Measurements from ENCODE around the gene EAF2. TPM values are rescaled to one million over a fixed set of nuclear protein-coding genes. Genes with fewer than 3 reads are reported as not detected.
A peak's percentile ranks its signal among the peaks of the same experiment; 100 is the strongest.

EAF2 gene
- total and polyA plus RNA-seq, 2 donors (not counting 1 experiment from before 2014, with no cell fraction given), result 31.1 to 161 TPM

DNA sequence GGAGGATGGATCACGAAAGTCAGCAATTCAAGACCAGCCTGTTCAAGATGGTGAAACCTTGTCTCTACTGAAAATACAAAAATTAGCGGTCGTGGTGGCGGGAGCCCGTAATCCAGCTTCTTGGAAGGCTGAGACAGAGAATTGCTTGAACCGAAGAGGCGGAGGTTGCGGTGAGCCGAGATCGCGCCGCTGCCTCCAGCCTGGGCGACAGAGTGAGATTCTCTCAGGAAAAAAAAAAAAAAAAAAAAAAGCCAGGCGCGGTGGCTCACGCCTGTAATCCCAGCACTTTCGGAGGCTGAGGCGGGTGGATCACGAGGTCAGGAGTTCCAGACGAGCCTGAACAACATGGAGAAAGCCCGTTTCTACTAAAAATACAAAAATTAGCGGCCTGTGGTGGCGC is 5.0 kb downstream of the EAF2 start:
- Histone ChIP-seq H3K36me3 (replicated peaks in 1 of 2; ENCODE audit: control extremely low read depth in 1 of 2, control insufficient read depth in 1 of 2, extremely low read depth in 1 of 2, insufficient read depth in 2 of 2, low read length in 1 of 2) (peaks cover 5 to 22% of the 10 kb centered on the region in 2 experiments), H3K27ac (ENCODE audit: low read length in 2 of 2) (no peak overlapping the region), H3K9me3 (ENCODE audit: control extremely low read depth in 1 of 3, control insufficient read depth in 2 of 3, insufficient read depth in 1 of 3, low read length in 2 of 3) (peaks cover 0 to 4% (median 0%) of the 10 kb centered on the region in 3 donors), H3K4me1 (ENCODE audit: control insufficient read depth in 2 of 2, insufficient read depth in 2 of 2, low read length in 2 of 2) (peaks cover 6 to 32% of the 10 kb centered on the region in 2 donors), H4K20me1 (ENCODE audit: control insufficient read depth, insufficient read depth, low read length, poor library complexity, severe bottlenecking) (peaks cover 25% of the 10 kb centered on the region), H3K9ac (ENCODE audit: low read length) (no peak overlapping the region), H3K27me3 (replicated peaks in 1 of 4; ENCODE audit: control extremely low read depth in 1 of 4, control insufficient read depth in 3 of 4, insufficient read depth in 4 of 4, low read length in 3 of 4) (no peaks in the 10 kb centered on the region), H3K79me2 (ENCODE audit: control insufficient read depth, insufficient read depth, low read length) (peaks cover 100% of the 10 kb centered on the region), H3K4me2 (replicated peaks; ENCODE audit: low read depth, low read length, poor library complexity, severe bottlenecking) (no peak overlapping the region), H2AFZ (ENCODE audit: insufficient read depth, low read depth, low read length, poor library complexity, severe bottlenecking) (no peak overlapping the region), H3K4me3 (ENCODE audit: control extremely low read depth in 1 of 5, extremely low read depth in 1 of 5, insufficient read depth in 1 of 5, low read depth in 2 of 5, low read length in 4 of 5) (no peak overlapping the region)
- ChIA-PET CTCF (no interaction called here), POLR2A (no interaction called here)
- DNase-seq (no peak), ATAC-seq (ENCODE audit: low read depth) (no peak)
- no peak for TF ChIP-seq CTCF (IDR thresholded peaks at IDR 0.05)
- no peak for TF ChIP-seq EZH2 (IDR thresholded peaks at IDR 0.05; ENCODE audit: borderline replicate concordance, insufficient read depth, low read depth, low read length, poor library complexity, severe bottlenecking)
- WGBS (ENCODE audit: insufficient coverage), result 97% methylated on average over 9 of the region's 23 CpGs
- intact Hi-C loops (cut with micrococcal nuclease), result loop anchor here (5.0 kb wide), 2 partner anchors 48 to 1362 kb away; partner anchors contain the start of gene SEC22A
- no peaks in the 10 kb centered on the region for H3K27me3 Mint-ChIP-seq
- H3K4me3 Mint-ChIP-seq, result no peak overlapping the region
- H3K27ac Mint-ChIP-seq, result no peak overlapping the region
- peaks cover 46% of the 10 kb centered on the region for H3K4me1 Mint-ChIP-seq
- no peaks in the 10 kb centered on the region for H3K9me3 Mint-ChIP-seq (ENCODE audit: insufficient read depth)

- H3K27me3 Mint-ChIP-seq, result no peaks in the 10 kb centered on the region
- 100% methylated on average over 3 of the region's 7 CpGs for WGBS (ENCODE audit: insufficient coverage)
- no peak for DNase-seq
Observed at GRCh38 chr3:121844892-121845291, 9.9 kb downstream of the EAF2 start.

More at GRCh38 chr3:121844892-121845291, 9.9 kb downstream of the EAF2 start:
- Histone ChIP-seq H3K4me1 (ENCODE audit: control insufficient read depth in 2 of 2, insufficient read depth in 2 of 2, low read length in 2 of 2) (peaks cover 0 to 8% of the 10 kb centered on the region in 2 donors), H3K9me3 (ENCODE audit: control extremely low read depth in 1 of 3, control insufficient read depth in 2 of 3, insufficient read depth in 1 of 3, low read length in 2 of 3) (peaks cover 0 to 2% (median 0%) of the 10 kb centered on the region in 3 donors), H3K4me3 (ENCODE audit: control extremely low read depth in 1 of 5, extremely low read depth in 1 of 5, insufficient read depth in 1 of 5, low read depth in 2 of 5, low read length in 4 of 5) (no peak overlapping the region), H3K79me2 (ENCODE audit: control insufficient read depth, insufficient read depth, low read length) (peaks cover 89% of the 10 kb centered on the region), H3K4me2 (replicated peaks; ENCODE audit: low read depth, low read length, poor library complexity, severe bottlenecking) (no peak overlapping the region), H3K9ac (ENCODE audit: low read length) (no peak overlapping the region), H3K27ac (ENCODE audit: low read length in 2 of 2) (peak overlapping the region in 1 of 2 donors; percentile 25), H3K27me3 (replicated peaks in 1 of 4; ENCODE audit: control extremely low read depth in 1 of 4, control insufficient read depth in 3 of 4, insufficient read depth in 4 of 4, low read length in 3 of 4) (no peaks in the 10 kb centered on the region), H4K20me1 (ENCODE audit: control insufficient read depth, insufficient read depth, low read length, poor library complexity, severe bottlenecking) (peaks cover 5% of the 10 kb centered on the region), H3K36me3 (replicated peaks in 1 of 2; ENCODE audit: control extremely low read depth in 1 of 2, control insufficient read depth in 1 of 2, extremely low read depth in 1 of 2, insufficient read depth in 2 of 2, low read length in 1 of 2) (peaks cover 6 to 28% of the 10 kb centered on the region in 2 experiments), H2AFZ (ENCODE audit: insufficient read depth, low read depth, low read length, poor library complexity, severe bottlenecking) (no peak overlapping the region)
- intact Hi-C loops (cut with micrococcal nuclease), result no loop called here
- no peak for ATAC-seq (ENCODE audit: low read depth)
- Mint-ChIP-seq H3K27ac (peak overlapping the region; percentile 66), H3K4me1 (peaks cover 38% of the 10 kb centered on the region), H3K9me3 (ENCODE audit: insufficient read depth) (no peaks in the 10 kb centered on the region), H3K4me3 (no peak overlapping the region)
- TF ChIP-seq CTCF (IDR thresholded peaks at IDR 0.05), result no peak
- no peak for TF ChIP-seq EZH2 (IDR thresholded peaks at IDR 0.05; ENCODE audit: borderline replicate concordance, insufficient read depth, low read depth, low read length, poor library complexity, severe bottlenecking)
- ChIA-PET POLR2A (no interaction called here), CTCF (no interaction called here)

Data from B cell (primary cell).